Measurements from ENCODE around the gene FGF19. TPM values are rescaled to one million over a fixed set of nuclear protein-coding genes. Genes with fewer than 3 reads are reported as not detected.

Gene FGF19
- total RNA-seq, 1 donor from 2014 or later: not detected

- no peak for DNase-seq (ENCODE audit: low read depth in 2 of 2)
Observed at GRCh38 chr11:69671734-69672465, 31.9 kb downstream of the FGF19 start.

- peak; percentile 66 to 85 for DNase-seq (ENCODE audit: low read depth in 2 of 2)
Observed at GRCh38 chr11:69670158-69670845, 33.5 kb downstream of the FGF19 start.

- DNase-seq (ENCODE audit: low read depth in 2 of 2): no peak
Observed at GRCh38 chr11:69669486-69669885, 34.3 kb downstream of the FGF19 start.

GRCh38 chr11:69667619-69668604, 35.9 kb downstream of the FGF19 start:
- no peak for DNase-seq (ENCODE audit: low read depth in 2 of 2)

- no peak for DNase-seq (ENCODE audit: low read depth in 2 of 2)
Observed at GRCh38 chr11:69666752-69667536, 36.9 kb downstream of the FGF19 start.

- DNase-seq (ENCODE audit: low read depth in 2 of 2): no peak
Observed at GRCh38 chr11:69666261-69666660, 37.6 kb downstream of the FGF19 start.

GRCh38 chr11:69665669-69666068, 38.2 kb downstream of the FGF19 start:
- no peak for DNase-seq (ENCODE audit: low read depth in 2 of 2)

GRCh38 chr11:69664901-69665300, 38.9 kb downstream of the FGF19 start:
- DNase-seq (ENCODE audit: low read depth in 2 of 2): no peak

GRCh38 chr11:69664103-69664775, 39.6 kb downstream of the FGF19 start:
- DNase-seq (ENCODE audit: low read depth in 2 of 2): no peak

- DNase-seq (ENCODE audit: low read depth in 2 of 2): no peak
Observed at GRCh38 chr11:69663326-69663725, 40.5 kb downstream of the FGF19 start.

GRCh38 chr11:69662806-69663205, 41.0 kb downstream of the FGF19 start:
- DNase-seq (ENCODE audit: low read depth in 2 of 2): no peak

GRCh38 chr11:69662021-69662698, 41.7 kb downstream of the FGF19 start:
- no peak for DNase-seq (ENCODE audit: low read depth in 2 of 2)

- no peak for DNase-seq (ENCODE audit: low read depth in 2 of 2)
Observed at GRCh38 chr11:69661413-69661715, 42.5 kb downstream of the FGF19 start.

GRCh38 chr11:69660001-69660500, 43.8 kb downstream of the FGF19 start:
- no peak for DNase-seq (ENCODE audit: low read depth in 2 of 2)

- no peak for DNase-seq (ENCODE audit: low read depth in 2 of 2)
Observed at GRCh38 chr11:69659591-69659990, 44.2 kb downstream of the FGF19 start.

- no peak for DNase-seq (ENCODE audit: low read depth in 2 of 2)
Observed at GRCh38 chr11:69658626-69659450, 45.0 kb downstream of the FGF19 start.

GRCh38 chr11:69657911-69658625, 45.8 kb downstream of the FGF19 start:
- peak in 1 of 2 donors; percentile 44 for DNase-seq (ENCODE audit: low read depth in 2 of 2)

GRCh38 chr11:69657456-69657910, 46.3 kb downstream of the FGF19 start:
- no peak for DNase-seq (ENCODE audit: low read depth in 2 of 2)

All from dermis microvascular lymphatic vessel endothelial cell (primary cell).